Measurements from ENCODE around the gene TEX264. TPM values are rescaled to one million over a fixed set of nuclear protein-coding genes. Genes with fewer than 3 reads are reported as not detected.

The TEX264 gene
- total RNA-seq, 2 experiments from 2014 or later: 45.6 to 50.3 TPM

DNA sequence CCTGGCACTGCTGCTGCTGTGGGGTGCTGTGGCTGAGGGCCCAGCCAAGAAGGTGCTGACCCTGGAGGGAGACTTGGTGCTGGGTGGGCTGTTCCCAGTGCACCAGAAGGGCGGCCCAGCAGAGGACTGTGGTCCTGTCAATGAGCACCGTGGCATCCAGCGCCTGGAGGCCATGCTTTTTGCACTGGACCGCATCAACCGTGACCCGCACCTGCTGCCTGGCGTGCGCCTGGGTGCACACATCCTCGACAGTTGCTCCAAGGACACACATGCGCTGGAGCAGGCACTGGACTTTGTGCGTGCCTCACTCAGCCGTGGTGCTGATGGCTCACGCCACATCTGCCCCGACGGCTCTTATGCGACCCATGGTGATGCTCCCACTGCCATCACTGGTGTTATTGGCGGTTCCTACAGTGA is 38.0 kb downstream of the TEX264 start:
- no peak overlapping the region for H2AFZ ChIP-seq (ENCODE audit: low read length)
- H3K4me1 ChIP-seq (ENCODE audit: insufficient read depth, low read length, poor library complexity, severe bottlenecking): no peaks in the 10 kb centered on the region
- H3K4me3 ChIP-seq (ENCODE audit: low read depth, low read length, poor library complexity, severe bottlenecking): no peak overlapping the region
- no peak for TF ChIP-seq EZH2phosphoT487 (IDR thresholded peaks at IDR 0.05; ENCODE audit: borderline replicate concordance, low read depth, low read length)
- no peak for TF ChIP-seq CTCF (conservative IDR thresholded peaks at IDR 0.05; ENCODE audit: low read length)
- intact Hi-C loops (cut with micrococcal nuclease; ENCODE audit: unreplicated experiment): no loop called here
- BruUV-seq (replicated peaks): no TSS peak
- no peak overlapping the region for H3K4me2 ChIP-seq (ENCODE audit: low read length)
- no peaks in the 10 kb centered on the region for H3K79me2 ChIP-seq (ENCODE audit: insufficient read depth, low read depth, low read length)
- H4K20me1 ChIP-seq (ENCODE audit: insufficient read depth, low read length): no peaks in the 10 kb centered on the region
- no peaks in the 10 kb centered on the region for H3K9me3 ChIP-seq (ENCODE audit: low read length)
- DNase-seq (ENCODE audit: low spot score): no peak
- CTCF ChIA-PET (ENCODE audit: unreplicated experiment): no interaction called here
- no peaks in the 10 kb centered on the region for H3K9me2 ChIP-seq (ENCODE audit: insufficient read depth, low read length)
- POLR2A ChIA-PET: no interaction called here
- H3K27ac ChIP-seq (ENCODE audit: low read depth, low read length, poor library complexity, severe bottlenecking): no peak overlapping the region
- H3K36me3 ChIP-seq (ENCODE audit: insufficient read depth, low read length): peaks cover 6% of the 10 kb centered on the region; the same call in 1 of the 2 replicates

DNA sequence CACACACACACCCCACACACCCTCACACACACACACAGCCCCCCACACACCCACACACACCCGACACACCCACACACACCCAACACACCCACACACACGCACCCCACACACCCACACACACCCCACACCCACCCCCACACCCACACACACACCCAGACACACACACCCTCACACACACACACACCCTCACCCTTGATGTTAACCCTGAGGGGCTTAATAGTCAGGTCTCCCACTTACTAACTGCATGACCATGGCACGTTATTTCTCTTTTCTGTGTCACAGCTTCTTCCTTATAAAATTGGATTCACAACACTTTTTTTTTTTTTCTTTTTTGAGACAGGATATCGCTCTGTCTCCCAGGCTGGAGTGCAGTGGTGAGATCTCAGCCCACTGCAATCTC is 38.6 kb downstream of the TEX264 start:
- TF ChIP-seq CTCF (conservative IDR thresholded peaks at IDR 0.05; ENCODE audit: low read length): no peak
- TF ChIP-seq EZH2phosphoT487 (IDR thresholded peaks at IDR 0.05; ENCODE audit: borderline replicate concordance, low read depth, low read length): no peak
- no peaks in the 10 kb centered on the region for H4K20me1 ChIP-seq (ENCODE audit: insufficient read depth, low read length)
- no peak overlapping the region for H3K4me3 ChIP-seq (ENCODE audit: low read depth, low read length, poor library complexity, severe bottlenecking)
- DNase-seq (ENCODE audit: low spot score): no peak
- H3K4me1 ChIP-seq (ENCODE audit: insufficient read depth, low read length, poor library complexity, severe bottlenecking): no peaks in the 10 kb centered on the region
- POLR2A ChIA-PET: no interaction called here
- H2AFZ ChIP-seq (ENCODE audit: low read length): no peak overlapping the region
- no peaks in the 10 kb centered on the region for H3K9me3 ChIP-seq (ENCODE audit: low read length)
- H3K9me2 ChIP-seq (ENCODE audit: insufficient read depth, low read length): no peaks in the 10 kb centered on the region
- intact Hi-C loops (cut with micrococcal nuclease; ENCODE audit: unreplicated experiment): no loop called here
- no peaks in the 10 kb centered on the region for H3K36me3 ChIP-seq (ENCODE audit: insufficient read depth, low read length)
- no TSS peak for BruUV-seq (replicated peaks)
- H3K4me2 ChIP-seq (ENCODE audit: low read length): no peak overlapping the region
- no peak overlapping the region for H3K27ac ChIP-seq (ENCODE audit: low read depth, low read length, poor library complexity, severe bottlenecking)
- CTCF ChIA-PET (ENCODE audit: unreplicated experiment): no interaction called here
- no peaks in the 10 kb centered on the region for H3K79me2 ChIP-seq (ENCODE audit: insufficient read depth, low read depth, low read length)

DNA sequence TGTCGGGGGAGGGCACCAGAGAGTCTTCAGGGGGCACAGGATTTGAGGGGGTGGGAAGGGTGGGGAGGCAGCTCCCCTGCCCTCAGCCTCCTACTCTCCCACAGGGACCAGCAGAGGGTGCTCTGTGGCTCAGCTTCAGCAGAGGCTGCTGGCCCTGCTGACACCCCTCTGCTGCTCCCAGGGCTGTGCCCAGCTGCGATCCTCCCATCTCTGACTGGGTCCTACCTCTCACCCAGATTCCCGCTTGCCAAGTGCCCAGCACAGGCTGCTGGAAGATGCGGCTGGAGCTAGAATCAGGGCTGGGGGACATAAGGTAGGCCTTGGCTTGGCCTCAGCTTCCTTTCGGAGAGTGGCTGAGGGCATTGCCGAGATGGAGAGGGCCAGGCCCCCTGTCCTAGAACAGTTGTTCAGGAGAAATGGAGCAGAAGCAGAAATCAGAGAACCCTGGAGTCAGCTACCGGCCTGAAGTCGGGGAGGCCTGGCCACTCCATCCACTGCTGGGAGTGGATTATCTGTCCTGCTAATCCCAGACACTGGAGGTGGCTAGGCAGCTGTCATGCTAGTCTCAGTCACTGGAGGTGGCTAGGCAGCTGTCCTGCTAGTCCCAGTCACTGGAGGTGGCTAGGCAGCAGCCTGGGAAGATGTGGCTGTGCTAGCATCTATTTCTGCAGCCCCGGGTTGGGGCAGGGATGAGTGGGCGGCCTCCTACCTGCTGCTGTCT is 39.7 kb downstream of the TEX264 start:
- no peak overlapping the region for H3K27ac ChIP-seq (ENCODE audit: low read depth, low read length, poor library complexity, severe bottlenecking)
- BruUV-seq (replicated peaks): no TSS peak
- H2AFZ ChIP-seq (ENCODE audit: low read length): no peak overlapping the region
- H3K9me3 ChIP-seq (ENCODE audit: low read length): no peaks in the 10 kb centered on the region
- H3K79me2 ChIP-seq (ENCODE audit: insufficient read depth, low read depth, low read length): no peaks in the 10 kb centered on the region
- H3K36me3 ChIP-seq (ENCODE audit: insufficient read depth, low read length): no peaks in the 10 kb centered on the region
- ChIA-PET POLR2A (interaction anchor here (0.5 kb wide), 1 partner anchor 24 kb away, joined by 3 read pairs; no protein-coding TSS in a partner anchor), CTCF (ENCODE audit: unreplicated experiment) (no interaction called here)
- peak; percentile 12 for DNase-seq (ENCODE audit: low spot score)
- intact Hi-C loops (cut with micrococcal nuclease; ENCODE audit: unreplicated experiment): no loop called here
- TF ChIP-seq CTCF (conservative IDR thresholded peaks at IDR 0.05; ENCODE audit: low read length): no peak; the same call in 1 of the 2 replicates
- TF ChIP-seq EZH2phosphoT487 (IDR thresholded peaks at IDR 0.05; ENCODE audit: borderline replicate concordance, low read depth, low read length): no peak
- no peak overlapping the region for H3K4me2 ChIP-seq (ENCODE audit: low read length)
- no peak overlapping the region for H3K4me3 ChIP-seq (ENCODE audit: low read depth, low read length, poor library complexity, severe bottlenecking)
- no peaks in the 10 kb centered on the region for H3K9me2 ChIP-seq (ENCODE audit: insufficient read depth, low read length)
- no peaks in the 10 kb centered on the region for H4K20me1 ChIP-seq (ENCODE audit: insufficient read depth, low read length)
- no peaks in the 10 kb centered on the region for H3K4me1 ChIP-seq (ENCODE audit: insufficient read depth, low read length, poor library complexity, severe bottlenecking)
